Tibial artery (tissue), 4 donors: ENCODE data around the gene ZNF343.
"Not testable (repeated sequence)": the region's sequence is repeated elsewhere in the genome, so short reads cannot be mapped to it uniquely, and the experiment has no call there.

ENCODE experiments used
- DNase-seq, 2 donors: peaks; one replicate each; pipeline ENCODE4 v3.0.0-alpha.2; 2019
- H3K27ac ChIP-seq, 2 donors: fragments of 200-600 bp; sonication (generic) in 1 of 2; 1 replicate in 1 of 2; 2 replicates in 1 of 2; pipeline ENCODE4 v1.5.1; 2018 to 2019; ENCODE audit warnings: mild to moderate bottlenecking in 1 of 2
- H3K27me3 ChIP-seq, 2 donors: fragments of 200-600 bp; sonication (generic) in 1 of 2; one replicate each; pipeline versions ENCODE4 v1.5.1 to v1.6.0; 2016 to 2019
- H3K36me3 ChIP-seq, 3 donors: fragments of 200-600 bp; sonication (generic) in 2 of 3; one replicate each; pipeline ENCODE4 v1.5.1; 2016 to 2019; ENCODE audit warnings: mild to moderate bottlenecking in 2 of 3
- H3K4me1 ChIP-seq, 4 donors: fragments of 200-600 bp; sonication (generic) in 2 of 4; 1 replicate in 3 of 4; 2 replicates in 1 of 4; pipeline ENCODE4 v1.5.1; 2016 to 2019
- H3K4me3 ChIP-seq, 2 donors: fragments of 200-600 bp; sonication (generic) in 1 of 2; 1 replicate in 1 of 2; 2 replicates in 1 of 2; pipeline ENCODE4 v1.5.1; 2018 to 2019; ENCODE audit warnings: mild to moderate bottlenecking in 2 of 2
- H3K9me3 ChIP-seq, 3 donors: fragments of 200-600 bp; sonication (generic) in 1 of 3; one replicate each; pipeline ENCODE4 v1.5.1; 2016 to 2019
- CTCF ChIP-seq, 2 experiments: fragments of 200-600 bp in 1 of 2; fragments of 450-650 bp in 1 of 2; IDR thresholded peaks; one replicate each; pipeline ENCODE4 v1.5.1; 2017 to 2019; ENCODE audit warnings: antibody characterized with exemption in 2 of 2, mild to moderate bottlenecking in 1 of 2, moderate library complexity in 1 of 2
- intact Hi-C: fragments of 100-400 bp; cut with DNase I; formaldehyde crosslinking; loops from one replicate; pipeline ENCODE4 v1.15.0; 2023; ENCODE audit warnings: low total_unique reads

The ZNF343 gene

GRCh38 chr20:2535711-2536559 lies 27.2 kb upstream of the ZNF343 start:
- H3K4me3 ChIP-seq: no peak overlapping the region
- H3K9me3 ChIP-seq: no peaks in the 10 kb centered on the region
- no peaks in the 10 kb centered on the region for H3K36me3 ChIP-seq
- intact Hi-C loops: no loop called here
- no peak for DNase-seq
- TF ChIP-seq CTCF (IDR thresholded peaks at IDR 0.05): no peak
- peaks cover 0 to 40% of the 10 kb centered on the region in 2 donors for H3K27me3 ChIP-seq
- H3K4me1 ChIP-seq: no peaks in the 10 kb centered on the region
- no peak overlapping the region for H3K27ac ChIP-seq

GRCh38 chr20:2533118-2533517 lies 24.4 kb upstream of the ZNF343 start:
- no peak for DNase-seq
- Histone ChIP-seq H3K36me3 (no peaks in the 10 kb centered on the region), H3K27ac (no peak overlapping the region), H3K9me3 (no peaks in the 10 kb centered on the region), H3K27me3 (peaks cover 0 to 32% of the 10 kb centered on the region in 2 donors), H3K4me1 (no peaks in the 10 kb centered on the region), H3K4me3 (no peak overlapping the region)
- TF ChIP-seq CTCF (IDR thresholded peaks at IDR 0.05): no peak
- intact Hi-C loops: no loop called here

GRCh38 chr20:2528671-2529271 lies 20.1 kb upstream of the ZNF343 start:
- Histone ChIP-seq H3K4me3 (no peak overlapping the region), H3K4me1 (peaks cover 0 to 7% (median 3%) of the 10 kb centered on the region in 4 donors), H3K27me3 (peaks cover 0 to 4% of the 10 kb centered on the region in 2 donors), H3K9me3 (no peaks in the 10 kb centered on the region), H3K27ac (no peak overlapping the region), H3K36me3 (no peaks in the 10 kb centered on the region)
- no peak for DNase-seq
- no peak for TF ChIP-seq CTCF (IDR thresholded peaks at IDR 0.05)
- intact Hi-C loops: loop anchor here (10.0 kb wide), 1 partner anchor 126 kb away; the partner anchor contains the start of gene NOP56

- Histone ChIP-seq H3K4me1 (peaks cover 0 to 7% (median 4%) of the 10 kb centered on the region in 4 donors), H3K36me3 (no peaks in the 10 kb centered on the region), H3K4me3 (no peak overlapping the region), H3K9me3 (no peaks in the 10 kb centered on the region), H3K27ac (no peak overlapping the region), H3K27me3 (no peaks in the 10 kb centered on the region)
- TF ChIP-seq CTCF (IDR thresholded peaks at IDR 0.05): no peak
- intact Hi-C loops: loop anchor here (10.0 kb wide), 1 partner anchor 127 kb away; the partner anchor contains the start of gene NOP56
- no peak for DNase-seq
These were observed 19.0 kb upstream of the ZNF343 start for GRCh38 chr20:2527762-2528161.

- H3K27ac ChIP-seq, H3K4me1 ChIP-seq, H3K27me3 ChIP-seq, DNase-seq, H3K36me3 ChIP-seq, H3K4me3 ChIP-seq, H3K9me3 ChIP-seq: not testable (repeated sequence)
- intact Hi-C loops: loop anchor here (10.0 kb wide), 1 partner anchor 129 kb away; the partner anchor contains the start of gene NOP56
These were observed 17.5 kb upstream of the ZNF343 start for GRCh38 chr20:2526218-2526583.
